ENCODE measurements around the gene MPPED1.

Gene MPPED1, protein sequence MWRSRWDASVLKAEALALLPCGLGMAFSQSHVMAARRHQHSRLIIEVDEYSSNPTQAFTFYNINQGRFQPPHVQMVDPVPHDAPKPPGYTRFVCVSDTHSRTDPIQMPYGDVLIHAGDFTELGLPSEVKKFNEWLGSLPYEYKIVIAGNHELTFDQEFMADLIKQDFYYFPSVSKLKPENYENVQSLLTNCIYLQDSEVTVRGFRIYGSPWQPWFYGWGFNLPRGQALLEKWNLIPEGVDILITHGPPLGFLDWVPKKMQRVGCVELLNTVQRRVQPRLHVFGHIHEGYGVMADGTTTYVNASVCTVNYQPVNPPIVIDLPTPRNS

GRCh38 chr22:43411869-43412807, at the start of gene MPPED1:
Gene MPPED1, plus strand, starts transcription at chr22:43412014. Its CDS starts 12,972 bp downstream, at chr22:43424986.
- TF ChIP-seq, protein P1, sequence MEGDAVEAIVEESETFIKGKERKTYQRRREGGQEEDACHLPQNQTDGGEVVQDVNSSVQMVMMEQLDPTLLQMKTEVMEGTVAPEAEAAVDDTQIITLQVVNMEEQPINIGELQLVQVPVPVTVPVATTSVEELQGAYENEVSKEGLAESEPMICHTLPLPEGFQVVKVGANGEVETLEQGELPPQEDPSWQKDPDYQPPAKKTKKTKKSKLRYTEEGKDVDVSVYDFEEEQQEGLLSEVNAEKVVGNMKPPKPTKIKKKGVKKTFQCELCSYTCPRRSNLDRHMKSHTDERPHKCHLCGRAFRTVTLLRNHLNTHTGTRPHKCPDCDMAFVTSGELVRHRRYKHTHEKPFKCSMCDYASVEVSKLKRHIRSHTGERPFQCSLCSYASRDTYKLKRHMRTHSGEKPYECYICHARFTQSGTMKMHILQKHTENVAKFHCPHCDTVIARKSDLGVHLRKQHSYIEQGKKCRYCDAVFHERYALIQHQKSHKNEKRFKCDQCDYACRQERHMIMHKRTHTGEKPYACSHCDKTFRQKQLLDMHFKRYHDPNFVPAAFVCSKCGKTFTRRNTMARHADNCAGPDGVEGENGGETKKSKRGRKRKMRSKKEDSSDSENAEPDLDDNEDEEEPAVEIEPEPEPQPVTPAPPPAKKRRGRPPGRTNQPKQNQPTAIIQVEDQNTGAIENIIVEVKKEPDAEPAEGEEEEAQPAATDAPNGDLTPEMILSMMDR (IDR thresholded peaks at IDR 0.05; ENCODE audit: low read depth, low read length, missing control alignments) = no peak
- Histone ChIP-seq H3K27ac (no peak within 1 kb of the TSS), H3K36me3 (replicated peaks) (no peaks in the 10 kb centered on the region), H3K27me3 (replicated peaks) (peaks cover 43% of the 10 kb centered on the region), H3K4me3 (ENCODE audit: low read depth, low read length) (no peak within 1 kb of the TSS)
- DNase-seq = no peak
- in situ Hi-C loops (cut with HindIII; ENCODE audit: low pct_ligation_motif_present, low sequenced_read_pairs) = no loop called here

DNA sequence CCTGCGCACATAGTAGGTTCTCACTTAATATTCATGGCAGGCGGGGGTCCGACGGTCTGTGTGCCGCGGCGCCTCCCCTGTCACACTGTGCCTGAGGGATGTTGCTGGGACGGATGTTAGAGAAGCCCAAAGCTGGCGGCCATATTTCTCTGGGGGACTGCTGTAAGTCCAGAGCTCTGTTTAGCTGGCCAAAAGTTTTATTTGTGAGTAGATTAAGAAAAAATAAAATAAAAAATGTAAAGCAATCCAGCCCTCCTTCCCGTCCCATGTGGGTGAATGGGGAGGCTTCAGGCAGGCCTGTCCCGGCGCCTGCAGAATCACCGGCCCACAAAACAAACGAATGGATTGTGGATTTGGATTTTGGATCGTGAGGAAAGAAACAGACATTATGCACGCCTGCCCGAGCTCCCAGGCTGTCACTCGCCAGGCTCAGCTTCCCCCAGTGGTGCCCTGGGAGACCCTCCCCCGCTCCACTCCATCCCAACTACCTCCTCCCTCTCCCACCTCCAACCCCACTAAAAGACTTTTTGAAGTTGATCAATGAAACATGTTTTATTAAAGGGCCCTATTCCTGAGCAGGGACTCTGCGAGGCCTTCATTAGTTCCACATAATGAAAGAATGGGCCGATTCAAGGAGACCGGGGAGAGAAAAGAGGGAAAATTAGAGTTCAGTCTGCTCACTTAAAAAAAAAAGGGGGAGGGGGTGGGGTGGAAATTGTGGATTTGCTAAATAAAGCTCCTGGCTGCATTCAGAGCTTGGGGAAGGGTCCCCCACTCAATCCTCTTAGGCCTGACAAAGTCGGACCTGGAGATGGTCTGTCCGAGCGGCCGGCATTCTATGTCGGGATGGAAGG, 48.3 kb upstream of the MPPED1 start:
- Histone ChIP-seq H3K4me3 (ENCODE audit: low read depth, low read length) (no peak overlapping the region), H3K36me3 (replicated peaks) (no peaks in the 10 kb centered on the region), H3K27me3 (replicated peaks) (peaks cover 5% of the 10 kb centered on the region), H3K27ac (no peak overlapping the region)
- in situ Hi-C loops (cut with HindIII; ENCODE audit: low pct_ligation_motif_present, low sequenced_read_pairs) = no loop called here
- TF ChIP-seq, protein P1 (IDR thresholded peaks at IDR 0.05; ENCODE audit: low read depth, low read length, missing control alignments) = no peak
- no peak for DNase-seq

DNA sequence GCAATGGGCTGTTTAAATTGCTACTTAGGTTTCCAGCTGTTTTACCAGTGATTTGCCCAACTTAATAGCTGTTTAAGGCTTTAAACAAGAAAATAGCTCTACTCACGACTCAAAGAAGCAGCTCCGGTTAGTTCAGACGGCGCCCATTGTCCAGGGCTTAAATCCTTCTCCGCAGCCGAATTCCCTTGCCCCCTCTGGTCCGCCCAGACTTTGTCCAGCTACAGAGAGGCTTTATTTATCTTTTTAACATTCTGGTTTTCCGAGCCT, 47.7 kb upstream of the MPPED1 start:
- Histone ChIP-seq H3K27ac (no peak overlapping the region), H3K36me3 (replicated peaks) (no peaks in the 10 kb centered on the region), H3K4me3 (ENCODE audit: low read depth, low read length) (no peak overlapping the region), H3K27me3 (replicated peaks) (peaks cover 5% of the 10 kb centered on the region)
- DNase-seq = no peak
- in situ Hi-C loops (cut with HindIII; ENCODE audit: low pct_ligation_motif_present, low sequenced_read_pairs) = no loop called here
- TF ChIP-seq, protein P1 (IDR thresholded peaks at IDR 0.05; ENCODE audit: low read depth, low read length, missing control alignments) = no peak

GRCh38 chr22:43365715-43366440, 45.9 kb upstream of the MPPED1 start:
- Histone ChIP-seq H3K27me3 (replicated peaks) (peaks cover 8% of the 10 kb centered on the region), H3K36me3 (replicated peaks) (no peaks in the 10 kb centered on the region), H3K27ac (no peak overlapping the region), H3K4me3 (ENCODE audit: low read depth, low read length) (no peak overlapping the region)
- in situ Hi-C loops (cut with HindIII; ENCODE audit: low pct_ligation_motif_present, low sequenced_read_pairs) = no loop called here
- DNase-seq = no peak
- TF ChIP-seq, protein P1 (IDR thresholded peaks at IDR 0.05; ENCODE audit: low read depth, low read length, missing control alignments) = no peak

GRCh38 chr22:43370036-43370435, 41.8 kb upstream of the MPPED1 start:
- Histone ChIP-seq H3K4me3 (ENCODE audit: low read depth, low read length) (no peak overlapping the region), H3K27ac (no peak overlapping the region), H3K27me3 (replicated peaks) (peaks cover 8% of the 10 kb centered on the region), H3K36me3 (replicated peaks) (no peaks in the 10 kb centered on the region)
- no peak for DNase-seq
- TF ChIP-seq, protein P1 (IDR thresholded peaks at IDR 0.05; ENCODE audit: low read depth, low read length, missing control alignments) = no peak
- in situ Hi-C loops (cut with HindIII; ENCODE audit: low pct_ligation_motif_present, low sequenced_read_pairs) = no loop called here

All from brain microvascular endothelial cell (primary cell).